PC-3 (cell line): ENCODE data around the gene CFL1.

Experiments
- EZH2 ChIP-seq: fragments of 300-600 bp; sonication (generic); IDR thresholded peaks from one replicate; pipeline ENCODE4 v1.6.1; 2017; ENCODE audit warnings: antibody characterized with exemption, mild to moderate bottlenecking, low read length; ENCODE audit not compliant: unreplicated experiment
- EZH2phosphoT487 ChIP-seq: fragments of 300-600 bp; sonication (generic); IDR thresholded peaks from 2 replicates; pipeline ENCODE4 v1.6.1; 2018; ENCODE audit warnings: mild to moderate bottlenecking, antibody characterized with exemption, low read length, borderline replicate concordance
- TF ChIP-seq, protein P1 (sequence below): fragments of 300-600 bp; sonication (generic); conservative IDR thresholded peaks from 2 replicates; pipeline ENCODE4 v1.5.1; 2017; ENCODE audit warnings: antibody characterized with exemption, low read depth, mild to moderate bottlenecking, low read length

DNA sequence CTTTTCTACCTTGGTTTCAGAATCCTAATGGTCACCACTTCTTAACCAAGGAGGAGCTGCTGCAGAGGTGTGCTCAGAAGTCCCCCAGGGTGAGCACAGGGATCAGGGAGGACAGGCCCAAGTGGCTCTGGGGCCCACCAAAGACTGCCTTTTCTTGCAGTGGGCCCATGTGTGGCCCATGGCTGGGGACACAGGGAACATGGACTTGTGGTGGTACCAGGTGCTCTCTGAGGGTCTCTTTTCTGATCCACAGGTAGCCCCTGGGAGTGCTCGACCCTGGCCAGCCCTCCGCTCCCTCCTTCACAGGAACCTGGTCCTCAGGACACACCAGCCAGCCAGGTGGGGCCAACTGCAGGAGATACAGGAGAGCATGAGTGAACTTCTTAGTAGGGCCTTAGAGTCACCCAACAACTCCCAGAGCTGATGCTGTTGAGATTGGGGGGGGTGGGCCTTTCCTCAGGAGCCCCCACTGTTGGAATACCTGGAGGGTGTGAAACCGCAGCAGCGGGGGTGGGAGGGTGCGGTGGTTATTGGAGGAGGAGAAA, 4.3 kb upstream of the CFL1 start:
- TF ChIP-seq, protein P1, sequence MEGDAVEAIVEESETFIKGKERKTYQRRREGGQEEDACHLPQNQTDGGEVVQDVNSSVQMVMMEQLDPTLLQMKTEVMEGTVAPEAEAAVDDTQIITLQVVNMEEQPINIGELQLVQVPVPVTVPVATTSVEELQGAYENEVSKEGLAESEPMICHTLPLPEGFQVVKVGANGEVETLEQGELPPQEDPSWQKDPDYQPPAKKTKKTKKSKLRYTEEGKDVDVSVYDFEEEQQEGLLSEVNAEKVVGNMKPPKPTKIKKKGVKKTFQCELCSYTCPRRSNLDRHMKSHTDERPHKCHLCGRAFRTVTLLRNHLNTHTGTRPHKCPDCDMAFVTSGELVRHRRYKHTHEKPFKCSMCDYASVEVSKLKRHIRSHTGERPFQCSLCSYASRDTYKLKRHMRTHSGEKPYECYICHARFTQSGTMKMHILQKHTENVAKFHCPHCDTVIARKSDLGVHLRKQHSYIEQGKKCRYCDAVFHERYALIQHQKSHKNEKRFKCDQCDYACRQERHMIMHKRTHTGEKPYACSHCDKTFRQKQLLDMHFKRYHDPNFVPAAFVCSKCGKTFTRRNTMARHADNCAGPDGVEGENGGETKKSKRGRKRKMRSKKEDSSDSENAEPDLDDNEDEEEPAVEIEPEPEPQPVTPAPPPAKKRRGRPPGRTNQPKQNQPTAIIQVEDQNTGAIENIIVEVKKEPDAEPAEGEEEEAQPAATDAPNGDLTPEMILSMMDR, result no peak
- TF ChIP-seq EZH2 (no peak), EZH2phosphoT487 (no peak)
